ENCODE results near the gene PCNX2.
"Not testable (repeated sequence)": the region's sequence is repeated elsewhere in the genome, so short reads cannot be mapped to it uniquely, and the experiment has no call there.

The PCNX2 gene

GRCh38 chr1:233112186-233113008, 183.1 kb downstream of the PCNX2 start:
- Histone ChIP-seq H3K4me1 (ENCODE audit: insufficient read depth, poor library complexity, severe bottlenecking) (peaks cover 53% of the 10 kb centered on the region), H3K27ac (ENCODE audit: poor library complexity, severe bottlenecking) (peak overlapping the region; percentile 98), H3K4me3 (ENCODE audit: severe bottlenecking) (no peak overlapping the region), H3K36me3 (ENCODE audit: low read depth) (no peaks in the 10 kb centered on the region; the same call in 1 of the 2 replicates), H3K9me3 (ENCODE audit: severe bottlenecking) (no peaks in the 10 kb centered on the region), H3K27me3 (ENCODE audit: insufficient read depth, poor library complexity, severe bottlenecking) (no peaks in the 10 kb centered on the region)
- DNase-seq (ENCODE audit: low spot score) (no peak), ATAC-seq (ENCODE audit: low read depth) (peak; percentile 79; the same call in 2 of the 3 replicates)
- no peak for TF ChIP-seq CTCF (IDR thresholded peaks at IDR 0.05; ENCODE audit: poor library complexity, severe bottlenecking)

GRCh38 chr1:233111731-233112130, 183.8 kb downstream of the PCNX2 start:
- no peaks in the 10 kb centered on the region; the same call in 1 of the 2 replicates for H3K36me3 ChIP-seq (ENCODE audit: low read depth)
- H3K27me3 ChIP-seq (ENCODE audit: insufficient read depth, poor library complexity, severe bottlenecking) = no peaks in the 10 kb centered on the region
- no peak overlapping the region for H3K4me3 ChIP-seq (ENCODE audit: severe bottlenecking)
- H3K9me3 ChIP-seq (ENCODE audit: severe bottlenecking) = no peaks in the 10 kb centered on the region
- DNase-seq (ENCODE audit: low spot score) (no peak), ATAC-seq (ENCODE audit: low read depth) (no peak)
- H3K27ac ChIP-seq (ENCODE audit: poor library complexity, severe bottlenecking) = peak overlapping the region; percentile 98
- no peak for TF ChIP-seq CTCF (IDR thresholded peaks at IDR 0.05; ENCODE audit: poor library complexity, severe bottlenecking)
- peaks cover 60% of the 10 kb centered on the region for H3K4me1 ChIP-seq (ENCODE audit: insufficient read depth, poor library complexity, severe bottlenecking)

GRCh38 chr1:233109096-233109495, 186.4 kb downstream of the PCNX2 start:
- H3K27ac ChIP-seq (ENCODE audit: poor library complexity, severe bottlenecking) = peak overlapping the region; percentile 70
- H3K4me3 ChIP-seq (ENCODE audit: severe bottlenecking) = no peak overlapping the region
- TF ChIP-seq CTCF (IDR thresholded peaks at IDR 0.05; ENCODE audit: poor library complexity, severe bottlenecking) = no peak
- no peak for ATAC-seq (ENCODE audit: low read depth)
- no peak for DNase-seq (ENCODE audit: low spot score)
- H3K9me3 ChIP-seq (ENCODE audit: severe bottlenecking) = no peaks in the 10 kb centered on the region
- H3K27me3 ChIP-seq (ENCODE audit: insufficient read depth, poor library complexity, severe bottlenecking) = no peaks in the 10 kb centered on the region
- peaks cover 52% of the 10 kb centered on the region for H3K4me1 ChIP-seq (ENCODE audit: insufficient read depth, poor library complexity, severe bottlenecking)
- no peaks in the 10 kb centered on the region; the same call in 1 of the 2 replicates for H3K36me3 ChIP-seq (ENCODE audit: low read depth)

GRCh38 chr1:233107716-233108130, 187.8 kb downstream of the PCNX2 start:
- ATAC-seq (ENCODE audit: low read depth) = peak; percentile 45; the same call in 1 of the 3 replicates
- not testable (repeated sequence) for H3K9me3 ChIP-seq (ENCODE audit: severe bottlenecking); H3K4me3 ChIP-seq (ENCODE audit: severe bottlenecking); H3K36me3 ChIP-seq (ENCODE audit: low read depth); DNase-seq (ENCODE audit: low spot score); H3K27me3 ChIP-seq (ENCODE audit: insufficient read depth, poor library complexity, severe bottlenecking)
- H3K27ac ChIP-seq (ENCODE audit: poor library complexity, severe bottlenecking) = peak overlapping the region; percentile 70
- peaks cover 45% of the 10 kb centered on the region for H3K4me1 ChIP-seq (ENCODE audit: insufficient read depth, poor library complexity, severe bottlenecking)

- no peak overlapping the region for H3K4me3 ChIP-seq (ENCODE audit: severe bottlenecking)
- no peaks in the 10 kb centered on the region for H3K9me3 ChIP-seq (ENCODE audit: severe bottlenecking)
- DNase-seq (ENCODE audit: low spot score) (no peak), ATAC-seq (ENCODE audit: low read depth) (no peak)
- H3K27me3 ChIP-seq (ENCODE audit: insufficient read depth, poor library complexity, severe bottlenecking) = no peaks in the 10 kb centered on the region
- H3K27ac ChIP-seq (ENCODE audit: poor library complexity, severe bottlenecking) = peak overlapping the region; percentile 70
- H3K4me1 ChIP-seq (ENCODE audit: insufficient read depth, poor library complexity, severe bottlenecking) = peaks cover 40% of the 10 kb centered on the region
- TF ChIP-seq CTCF (IDR thresholded peaks at IDR 0.05; ENCODE audit: poor library complexity, severe bottlenecking) = no peak
- no peaks in the 10 kb centered on the region; the same call in none of the 2 replicates for H3K36me3 ChIP-seq (ENCODE audit: low read depth)
These were observed 188.3 kb downstream of the PCNX2 start for GRCh38 chr1:233107130-233107660.

Data from RWPE2 (cell line).